Sigmoid colon (tissue), 4 donors: ENCODE results near the gene MAP3K15.

ENCODE experiments used
- CTCF ChIP-seq, 4 experiments: fragments of 450-650 bp in 3 of 4; fragments of 200-600 bp in 1 of 4; IDR thresholded peaks; one replicate each; pipeline ENCODE4 v1.5.1; 2016 to 2019; ENCODE audit warnings: antibody characterized with exemption in 4 of 4, mild to moderate bottlenecking in 3 of 4, moderate library complexity in 2 of 4
- EP300 ChIP-seq, 4 donors: sonication (generic); formaldehyde crosslinking; IDR thresholded peaks; one replicate each; pipeline ENCODE4 v1.6.1; 2017; ENCODE audit warnings: antibody characterized with exemption in 4 of 4

GRCh38 chrX:19372547-19373331 is 142.6 kb downstream of the MAP3K15 start:
- TF ChIP-seq CTCF (IDR thresholded peaks at IDR 0.05) = no peak
- TF ChIP-seq EP300 (IDR thresholded peaks at IDR 0.05) = no peak
